Stimulated activated naive CD4-positive, alpha-beta T cell (primary cell): ENCODE measurements around the gene WDFY2.

Experiments
- DNase-seq, 6 experiments: peaks; one replicate each; lab custom pipeline; 2025; lab: John Stamatoyannopoulos, UW

The WDFY2 gene

GRCh38 chr13:51770681-51771417, 186.6 kb downstream of the WDFY2 start:
- no peak for DNase-seq

- no peak for DNase-seq
Observed at GRCh38 chr13:51771418-51772104, 187.3 kb downstream of the WDFY2 start.

GRCh38 chr13:51772105-51772455, 187.8 kb downstream of the WDFY2 start:
- no peak for DNase-seq

GRCh38 chr13:51772781-51773180, 188.5 kb downstream of the WDFY2 start:
- DNase-seq: no peak

- no peak for DNase-seq
Observed at GRCh38 chr13:51773515-51773914, 189.3 kb downstream of the WDFY2 start.

GRCh38 chr13:51776179-51776578, 191.9 kb downstream of the WDFY2 start:
- DNase-seq: no peak

- no peak for DNase-seq
Observed at GRCh38 chr13:51777921-51778320, 193.7 kb downstream of the WDFY2 start.

- DNase-seq: no peak
Observed at GRCh38 chr13:51778392-51778791, 194.1 kb downstream of the WDFY2 start.

- no peak for DNase-seq
Observed at GRCh38 chr13:51780099-51780498, 195.8 kb downstream of the WDFY2 start.

GRCh38 chr13:51781246-51782022, 197.2 kb downstream of the WDFY2 start:
- peak in 1 of 6 experiments; percentile 4 for DNase-seq

GRCh38 chr13:51782026-51782710, 197.9 kb downstream of the WDFY2 start:
- no peak for DNase-seq

GRCh38 chr13:51783428-51784094, 199.3 kb downstream of the WDFY2 start:
- no peak for DNase-seq

GRCh38 chr13:51784097-51784496, 199.8 kb downstream of the WDFY2 start:
- DNase-seq: no peak

- DNase-seq: no peak
Observed at GRCh38 chr13:51785712-51786424, 201.6 kb downstream of the WDFY2 start.

GRCh38 chr13:51786425-51787265, 202.4 kb downstream of the WDFY2 start:
- DNase-seq: no peak

GRCh38 chr13:51793570-51794271, 209.5 kb downstream of the WDFY2 start:
- no peak for DNase-seq

- DNase-seq: no peak
Observed at GRCh38 chr13:51794964-51795363, 210.7 kb downstream of the WDFY2 start.

GRCh38 chr13:51795419-51795818, 211.2 kb downstream of the WDFY2 start:
- no peak for DNase-seq

- DNase-seq: no peak
Observed at GRCh38 chr13:51796546-51796945, 212.3 kb downstream of the WDFY2 start.
